K562 (cell line): Measurements from ENCODE around the gene TBCC. TPM values are rescaled to one million over a fixed set of nuclear protein-coding genes. Genes with fewer than 3 reads are reported as not detected.

Source experiments
- FOSL1 ChIP-seq: fragments of 200-800 bp; sonication (Bioruptor generic); conservative IDR thresholded peaks from 2 replicates; pipeline ENCODE4 v1.6.1; 2016; ENCODE audit warnings: missing genetic modification characterization, missing compliant biosample characterization
- FOXM1 ChIP-seq, 2 experiments: fragments of 450-650 bp in 1 of 2; sonication (generic) in 1 of 2; formaldehyde crosslinking in 1 of 2; IDR thresholded peaks; 2 replicates each; pipeline versions ENCODE4 v1.6.1 to v1.9.0; 2017 to 2022; ENCODE audit warnings: low read depth in 2 of 2, mild to moderate bottlenecking in 2 of 2, missing genetic modification reagents in 1 of 2, moderate library complexity in 1 of 2
- IFI16 ChIP-seq: fragments of 250-450 bp; sonication (Bioruptor Pico); IDR thresholded peaks from 2 replicates; pipeline ENCODE4 v2.1.2; 2022; ENCODE audit warnings: mild to moderate bottlenecking, inconsistent platforms
- ILF3 ChIP-seq: fragments of 450-650 bp; IDR thresholded peaks from 2 replicates; pipeline ENCODE4 v1.6.1; 2018; ENCODE audit warnings: antibody characterized with exemption, mild to moderate bottlenecking, moderate library complexity, borderline replicate concordance
- KLF1 ChIP-seq: fragments of 450-650 bp; IDR thresholded peaks from 2 replicates; pipeline ENCODE4 v1.6.1; 2016; ENCODE audit warnings: missing genetic modification characterization, missing compliant biosample characterization
- MTA3 ChIP-seq: fragments of 450-650 bp; formaldehyde crosslinking; IDR thresholded peaks from 2 replicates; pipeline ENCODE4 v1.6.1; 2017; ENCODE audit warnings: mild to moderate bottlenecking, borderline replicate concordance
- NEUROD1 ChIP-seq: fragments of 150-350 bp; IDR thresholded peaks from 2 replicates; pipeline ENCODE4 v1.6.1; 2014; ENCODE audit warnings: borderline replicate concordance, low read length, low read depth; ENCODE audit not compliant: partially characterized antibody
- NFYB ChIP-seq: IDR thresholded peaks from 2 replicates; pipeline ENCODE4 v1.6.1; 2011; ENCODE audit warnings: mild to moderate bottlenecking, moderate library complexity; ENCODE audit not compliant: insufficient read length; ENCODE audit errors: extremely low read depth
- RBBP5 ChIP-seq: fragments of 200-600 bp; sonication (generic); IDR thresholded peaks from 2 replicates; pipeline ENCODE4 v1.6.1; 2012; ENCODE audit warnings: borderline replicate concordance, mild to moderate bottlenecking, low read length, control low read depth, inconsistent platforms; ENCODE audit not compliant: insufficient read depth, poor library complexity, severe bottlenecking
- RBM17 ChIP-seq: fragments of 200-400 bp; formaldehyde crosslinking; IDR thresholded peaks from 2 replicates; pipeline ENCODE4 v1.6.1; 2017; ENCODE audit warnings: low read depth, mild to moderate bottlenecking, low read length, borderline replicate concordance
- RNF2 ChIP-seq: sonication (generic); IDR thresholded peaks from 2 replicates; pipeline ENCODE4 v1.6.1; 2016
- SMARCC2 ChIP-seq: fragments of 450-650 bp; IDR thresholded peaks from 2 replicates; pipeline ENCODE4 v1.6.1; 2017; ENCODE audit warnings: antibody characterized with exemption, moderate library complexity, mild to moderate bottlenecking, low read depth
- SP2 ChIP-seq: IDR thresholded peaks from 2 replicates; pipeline ENCODE4 v1.6.1; 2011; ENCODE audit warnings: mild to moderate bottlenecking, low read depth, low read length, moderate library complexity; ENCODE audit not compliant: poor library complexity, severe bottlenecking; ENCODE audit errors: extremely low read depth
- TRIM28 ChIP-seq: fragments of 450-650 bp; IDR thresholded peaks from 2 replicates; pipeline ENCODE4 v1.6.1; 2017
- ZNF764 ChIP-seq: fragments of 250-450 bp; sonication (Bioruptor Pico); IDR thresholded peaks from 2 replicates; pipeline ENCODE4 v1.4.0; 2020; ENCODE audit warnings: low read depth, mild to moderate bottlenecking, moderate library complexity
- polyA plus RNA-seq, 8 experiments: library from polyadenylated mRNA; depleted of rRNA in 4 of 8; stranded (reverse) in 5 of 8; unstranded in 3 of 8; fragments of >200 nt; fragmentation: Nextera tagmentation in 2 of 8; fragmentation: Illumina TruSeq in 1 of 8; extraction: Ambion mirVana in 2 of 8; extraction: Trizol in 1 of 8; gene quantifications; 2 replicates each; pipeline versions ENCODE4 v1.2.1 to v1.2.3, GENCODE V29; 2011 to 2014; ENCODE audit warnings: inconsistent platforms in 1 of 8, missing spikeins in 1 of 8
- total RNA-seq, 7 experiments: library from RNA; depleted of rRNA in 6 of 7; stranded (reverse); fragments of >200 nt in 6 of 7; fragmentation: Illumina TruSeq in 2 of 7; extraction: Trizol in 2 of 7; gene quantifications; 2 replicates each; pipeline versions ENCODE4 v1.2.1 to v1.2.3, GENCODE V29; 2011 to 2021; ENCODE audit warnings: low replicate concordance in 1 of 7
- TF ChIP-seq, protein P1 (sequence below), 2 experiments: fragments of 450-650 bp; conservative IDR thresholded peaks; 2 replicates each; pipeline ENCODE4 v1.6.1; 2017; ENCODE audit warnings: mild to moderate bottlenecking in 2 of 2, moderate library complexity in 2 of 2
- TF ChIP-seq, protein P2 (sequence below): fragments of 450-650 bp; formaldehyde crosslinking; IDR thresholded peaks from 2 replicates; pipeline ENCODE4 v1.4.0; 2020; ENCODE audit warnings: mild to moderate bottlenecking, moderate library complexity
- TF ChIP-seq, protein P3 (sequence below): IDR thresholded peaks from 2 replicates; pipeline ENCODE4 v1.6.1; 2012; ENCODE audit warnings: low read depth, low read length, improper control_type of control experiment, borderline replicate concordance
- TF ChIP-seq, protein P4 (sequence below): fragments of 450-650 bp; formaldehyde crosslinking; IDR thresholded peaks from 2 replicates; pipeline ENCODE4 v1.4.0; 2022; ENCODE audit warnings: missing genetic modification characterization
- TF ChIP-seq, protein P5 (sequence below): IDR thresholded peaks from 3 replicates; pipeline ENCODE4 v1.6.1; 2011; ENCODE audit warnings: borderline replicate concordance, mild to moderate bottlenecking; ENCODE audit not compliant: insufficient read length, insufficient read depth

The TBCC gene
- total and polyA plus RNA-seq, 9 of the 15 experiments (the other 6 are each of a cell fraction or from before 2014, with no cell fraction given) = 2.8 to 34.1 (median 23.3) TPM

DNA sequence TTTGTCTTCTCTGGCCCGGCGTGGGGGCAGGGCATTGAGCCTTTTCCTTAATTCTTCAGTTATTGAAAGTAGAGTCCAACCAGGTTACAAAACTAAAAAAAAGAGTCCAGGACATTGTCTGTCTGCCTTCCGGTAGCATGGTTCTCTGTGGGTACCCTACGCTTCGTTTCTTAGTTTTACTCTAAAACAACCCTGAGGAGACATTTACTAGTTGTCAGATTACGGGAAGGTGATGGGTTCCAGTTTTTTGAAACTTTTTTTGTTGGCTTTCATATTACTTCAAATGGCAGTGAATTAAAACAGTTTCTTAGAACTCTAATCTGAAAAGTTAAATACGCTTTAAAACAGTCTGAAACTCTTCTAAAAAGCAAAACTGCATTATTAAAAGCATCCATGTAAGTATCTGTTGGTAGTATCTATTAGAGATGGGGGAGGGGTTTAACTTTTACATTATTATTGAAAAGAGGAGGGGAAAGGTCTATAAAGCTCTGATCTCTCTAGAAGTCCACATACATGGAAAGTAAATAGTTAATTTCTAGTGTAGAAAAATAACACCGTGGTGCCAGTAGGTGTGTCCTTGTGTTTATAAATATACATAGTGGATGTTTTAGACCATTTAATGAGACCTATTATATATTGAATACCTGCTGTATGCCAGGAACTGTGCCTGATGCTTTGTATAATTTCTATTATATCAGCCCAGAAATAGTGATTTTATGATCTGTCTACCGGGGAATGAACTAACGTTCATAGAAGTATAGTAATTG lies 38.2 kb upstream of the TBCC start (continued):
- TF ChIP-seq FOXM1 (IDR thresholded peaks at IDR 0.05; ENCODE audit: low read depth) = no peak
- no peak for TF ChIP-seq FOXM1 (CRISPR knock-in tag; IDR thresholded peaks at IDR 0.05; ENCODE audit: low read depth)
- no peak for TF ChIP-seq SP2
- no peak for TF ChIP-seq NEUROD1
- no peak for TF ChIP-seq KLF1
- TF ChIP-seq, protein P1, sequence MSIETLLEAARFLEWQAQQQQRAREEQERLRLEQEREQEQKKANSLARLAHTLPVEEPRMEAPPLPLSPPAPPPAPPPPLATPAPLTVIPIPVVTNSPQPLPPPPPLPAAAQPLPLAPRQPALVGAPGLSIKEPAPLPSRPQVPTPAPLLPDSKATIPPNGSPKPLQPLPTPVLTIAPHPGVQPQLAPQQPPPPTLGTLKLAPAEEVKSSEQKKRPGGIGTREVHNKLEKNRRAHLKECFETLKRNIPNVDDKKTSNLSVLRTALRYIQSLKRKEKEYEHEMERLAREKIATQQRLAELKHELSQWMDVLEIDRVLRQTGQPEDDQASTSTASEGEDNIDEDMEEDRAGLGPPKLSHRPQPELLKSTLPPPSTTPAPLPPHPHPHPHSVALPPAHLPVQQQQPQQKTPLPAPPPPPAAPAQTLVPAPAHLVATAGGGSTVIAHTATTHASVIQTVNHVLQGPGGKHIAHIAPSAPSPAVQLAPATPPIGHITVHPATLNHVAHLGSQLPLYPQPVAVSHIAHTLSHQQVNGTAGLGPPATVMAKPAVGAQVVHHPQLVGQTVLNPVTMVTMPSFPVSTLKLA (conservative IDR thresholded peaks at IDR 0.05) = 0 out of 4 replicates have a peak, but pooled peaks of 1 of the 2 experiments have one; percentile 24
- TF ChIP-seq RNF2 = no peak
- TF ChIP-seq IFI16 = no peak
- TF ChIP-seq ILF3 = no peak
- TF ChIP-seq, protein P2, sequence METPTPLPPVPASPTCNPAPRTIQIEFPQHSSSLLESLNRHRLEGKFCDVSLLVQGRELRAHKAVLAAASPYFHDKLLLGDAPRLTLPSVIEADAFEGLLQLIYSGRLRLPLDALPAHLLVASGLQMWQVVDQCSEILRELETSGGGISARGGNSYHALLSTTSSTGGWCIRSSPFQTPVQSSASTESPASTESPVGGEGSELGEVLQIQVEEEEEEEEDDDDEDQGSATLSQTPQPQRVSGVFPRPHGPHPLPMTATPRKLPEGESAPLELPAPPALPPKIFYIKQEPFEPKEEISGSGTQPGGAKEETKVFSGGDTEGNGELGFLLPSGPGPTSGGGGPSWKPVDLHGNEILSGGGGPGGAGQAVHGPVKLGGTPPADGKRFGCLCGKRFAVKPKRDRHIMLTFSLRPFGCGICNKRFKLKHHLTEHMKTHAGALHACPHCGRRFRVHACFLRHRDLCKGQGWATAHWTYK (CRISPR knock-in tag) = no peak
- TF ChIP-seq MTA3 = no peak
- no peak for TF ChIP-seq NFYB
- TF ChIP-seq, protein P3, sequence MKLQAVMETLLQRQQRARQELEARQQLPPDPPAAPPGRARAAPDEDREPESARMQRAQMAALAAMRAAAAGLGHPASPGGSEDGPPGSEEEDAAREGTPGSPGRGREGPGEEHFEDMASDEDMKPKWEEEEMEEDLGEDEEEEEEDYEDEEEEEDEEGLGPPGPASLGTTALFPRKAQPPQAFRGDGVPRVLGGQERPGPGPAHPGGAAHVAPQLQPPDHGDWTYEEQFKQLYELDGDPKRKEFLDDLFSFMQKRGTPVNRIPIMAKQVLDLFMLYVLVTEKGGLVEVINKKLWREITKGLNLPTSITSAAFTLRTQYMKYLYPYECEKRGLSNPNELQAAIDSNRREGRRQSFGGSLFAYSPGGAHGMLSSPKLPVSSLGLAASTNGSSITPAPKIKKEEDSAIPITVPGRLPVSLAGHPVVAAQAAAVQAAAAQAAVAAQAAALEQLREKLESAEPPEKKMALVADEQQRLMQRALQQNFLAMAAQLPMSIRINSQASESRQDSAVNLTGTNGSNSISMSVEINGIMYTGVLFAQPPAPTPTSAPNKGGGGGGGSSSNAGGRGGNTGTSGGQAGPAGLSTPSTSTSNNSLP = no peak
- TF ChIP-seq, protein P4, sequence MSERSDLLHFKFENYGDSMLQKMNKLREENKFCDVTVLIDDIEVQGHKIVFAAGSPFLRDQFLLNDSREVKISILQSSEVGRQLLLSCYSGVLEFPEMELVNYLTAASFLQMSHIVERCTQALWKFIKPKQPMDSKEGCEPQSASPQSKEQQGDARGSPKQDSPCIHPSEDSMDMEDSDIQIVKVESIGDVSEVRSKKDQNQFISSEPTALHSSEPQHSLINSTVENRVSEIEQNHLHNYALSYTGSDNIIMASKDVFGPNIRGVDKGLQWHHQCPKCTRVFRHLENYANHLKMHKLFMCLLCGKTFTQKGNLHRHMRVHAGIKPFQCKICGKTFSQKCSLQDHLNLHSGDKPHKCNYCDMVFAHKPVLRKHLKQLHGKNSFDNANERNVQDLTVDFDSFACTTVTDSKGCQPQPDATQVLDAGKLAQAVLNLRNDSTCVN (CRISPR knock-in tag) = no peak
- TF ChIP-seq, protein P5, sequence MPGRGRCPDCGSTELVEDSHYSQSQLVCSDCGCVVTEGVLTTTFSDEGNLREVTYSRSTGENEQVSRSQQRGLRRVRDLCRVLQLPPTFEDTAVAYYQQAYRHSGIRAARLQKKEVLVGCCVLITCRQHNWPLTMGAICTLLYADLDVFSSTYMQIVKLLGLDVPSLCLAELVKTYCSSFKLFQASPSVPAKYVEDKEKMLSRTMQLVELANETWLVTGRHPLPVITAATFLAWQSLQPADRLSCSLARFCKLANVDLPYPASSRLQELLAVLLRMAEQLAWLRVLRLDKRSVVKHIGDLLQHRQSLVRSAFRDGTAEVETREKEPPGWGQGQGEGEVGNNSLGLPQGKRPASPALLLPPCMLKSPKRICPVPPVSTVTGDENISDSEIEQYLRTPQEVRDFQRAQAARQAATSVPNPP = no peak
- no peak for TF ChIP-seq RBM17
- TF ChIP-seq TRIM28 = no peak
- no peak for TF ChIP-seq RBBP5
- 0 out of 2 replicates have a peak, but pooled peaks have one; percentile 13 for TF ChIP-seq SMARCC2
- TF ChIP-seq FOSL1 (tag) = no peak
- no peak for TF ChIP-seq ZNF764
